C4-2B (cell line): ENCODE data around the gene CYB5B.

Experiments used
- ZFX ChIP-seq: fragments of 450-650 bp; IDR thresholded peaks from 2 replicates; pipeline ENCODE4 v1.6.1; 2017
- TF ChIP-seq, protein P1 (sequence below): fragments of 450-650 bp; conservative IDR thresholded peaks from 2 replicates; pipeline ENCODE4 v1.5.1; 2017; ENCODE audit warnings: mild to moderate bottlenecking

DNA sequence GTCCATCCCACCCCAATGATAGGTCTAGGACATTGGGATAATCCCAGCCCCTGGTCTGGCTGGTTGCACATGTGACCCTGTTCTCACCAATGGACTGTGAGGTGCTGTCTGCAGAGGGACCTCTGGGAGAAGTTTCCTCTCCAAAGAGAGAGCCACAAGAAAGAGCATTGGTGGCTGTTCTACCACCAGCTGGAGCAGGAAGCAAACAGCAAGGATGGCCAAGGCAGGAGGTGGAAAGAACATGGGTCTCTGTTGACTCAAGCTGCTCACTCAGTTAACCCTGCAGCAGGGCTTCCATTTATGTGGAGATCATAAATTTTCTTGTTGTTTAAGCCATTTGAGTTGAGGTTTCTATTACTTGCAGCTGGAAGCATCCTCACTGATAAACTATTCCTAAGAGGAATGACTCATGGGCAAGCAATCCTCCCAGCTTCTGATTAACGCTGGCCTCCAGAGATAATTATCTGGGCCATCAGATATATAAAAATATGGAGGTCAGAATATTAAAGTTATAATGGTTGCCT is 52.6 kb downstream of the CYB5B start:
- TF ChIP-seq, protein P1, sequence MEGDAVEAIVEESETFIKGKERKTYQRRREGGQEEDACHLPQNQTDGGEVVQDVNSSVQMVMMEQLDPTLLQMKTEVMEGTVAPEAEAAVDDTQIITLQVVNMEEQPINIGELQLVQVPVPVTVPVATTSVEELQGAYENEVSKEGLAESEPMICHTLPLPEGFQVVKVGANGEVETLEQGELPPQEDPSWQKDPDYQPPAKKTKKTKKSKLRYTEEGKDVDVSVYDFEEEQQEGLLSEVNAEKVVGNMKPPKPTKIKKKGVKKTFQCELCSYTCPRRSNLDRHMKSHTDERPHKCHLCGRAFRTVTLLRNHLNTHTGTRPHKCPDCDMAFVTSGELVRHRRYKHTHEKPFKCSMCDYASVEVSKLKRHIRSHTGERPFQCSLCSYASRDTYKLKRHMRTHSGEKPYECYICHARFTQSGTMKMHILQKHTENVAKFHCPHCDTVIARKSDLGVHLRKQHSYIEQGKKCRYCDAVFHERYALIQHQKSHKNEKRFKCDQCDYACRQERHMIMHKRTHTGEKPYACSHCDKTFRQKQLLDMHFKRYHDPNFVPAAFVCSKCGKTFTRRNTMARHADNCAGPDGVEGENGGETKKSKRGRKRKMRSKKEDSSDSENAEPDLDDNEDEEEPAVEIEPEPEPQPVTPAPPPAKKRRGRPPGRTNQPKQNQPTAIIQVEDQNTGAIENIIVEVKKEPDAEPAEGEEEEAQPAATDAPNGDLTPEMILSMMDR, result no peak
- TF ChIP-seq ZFX, result no peak
